PC-9 (cell line): ENCODE data around the gene GBX2.

ENCODE experiments used
- EZH2 ChIP-seq: fragments of 200-600 bp; sonication (generic); IDR thresholded peaks from 2 replicates; pipeline ENCODE4 v1.8.0; 2017; ENCODE audit warnings: antibody characterized with exemption, low read depth
- TF ChIP-seq, protein P1 (sequence below): fragments of 200-600 bp; sonication (generic); conservative IDR thresholded peaks from 2 replicates; pipeline ENCODE4 v1.6.1; 2017; ENCODE audit warnings: mixed run types, antibody characterized with exemption, mild to moderate bottlenecking, moderate library complexity

DNA sequence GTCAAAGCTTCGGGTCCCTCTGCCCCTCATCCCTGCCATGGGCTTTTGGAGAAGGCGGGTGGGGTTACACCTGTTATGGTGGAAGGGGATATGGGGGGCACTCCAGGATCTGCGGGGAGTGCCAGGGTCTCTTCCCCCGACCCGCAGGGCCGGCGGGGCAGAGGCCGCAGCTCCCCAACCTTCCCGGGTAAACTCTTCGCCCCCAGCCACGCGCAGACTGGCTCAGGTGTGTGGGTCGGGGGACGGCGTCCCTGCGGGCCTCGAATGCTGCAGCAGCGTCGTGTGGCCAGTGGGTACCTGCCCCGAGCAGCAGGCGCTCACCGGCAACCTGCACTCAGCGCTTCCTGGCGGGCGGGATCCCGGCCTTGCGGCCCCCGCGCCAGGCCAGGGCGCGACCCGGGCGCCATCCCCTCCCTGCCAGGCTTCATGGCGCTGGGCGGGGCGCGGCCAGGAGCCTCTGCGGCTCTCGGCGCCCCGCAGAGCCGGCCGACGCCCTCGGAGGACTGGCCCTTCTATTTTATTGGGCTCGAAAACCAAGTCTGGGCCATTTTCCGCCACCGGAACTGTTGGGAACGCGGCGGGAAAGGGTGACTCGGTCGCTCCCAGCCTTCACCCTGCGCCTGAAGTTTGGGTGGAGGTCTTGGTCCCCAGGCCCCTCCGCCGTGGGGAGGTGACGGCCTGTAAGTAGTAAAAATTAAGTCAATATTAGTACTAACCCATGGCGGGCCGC lies 4.5 kb downstream of the GBX2 start:
- TF ChIP-seq EZH2: no peak
- TF ChIP-seq, protein P1, sequence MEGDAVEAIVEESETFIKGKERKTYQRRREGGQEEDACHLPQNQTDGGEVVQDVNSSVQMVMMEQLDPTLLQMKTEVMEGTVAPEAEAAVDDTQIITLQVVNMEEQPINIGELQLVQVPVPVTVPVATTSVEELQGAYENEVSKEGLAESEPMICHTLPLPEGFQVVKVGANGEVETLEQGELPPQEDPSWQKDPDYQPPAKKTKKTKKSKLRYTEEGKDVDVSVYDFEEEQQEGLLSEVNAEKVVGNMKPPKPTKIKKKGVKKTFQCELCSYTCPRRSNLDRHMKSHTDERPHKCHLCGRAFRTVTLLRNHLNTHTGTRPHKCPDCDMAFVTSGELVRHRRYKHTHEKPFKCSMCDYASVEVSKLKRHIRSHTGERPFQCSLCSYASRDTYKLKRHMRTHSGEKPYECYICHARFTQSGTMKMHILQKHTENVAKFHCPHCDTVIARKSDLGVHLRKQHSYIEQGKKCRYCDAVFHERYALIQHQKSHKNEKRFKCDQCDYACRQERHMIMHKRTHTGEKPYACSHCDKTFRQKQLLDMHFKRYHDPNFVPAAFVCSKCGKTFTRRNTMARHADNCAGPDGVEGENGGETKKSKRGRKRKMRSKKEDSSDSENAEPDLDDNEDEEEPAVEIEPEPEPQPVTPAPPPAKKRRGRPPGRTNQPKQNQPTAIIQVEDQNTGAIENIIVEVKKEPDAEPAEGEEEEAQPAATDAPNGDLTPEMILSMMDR: no peak
